GM12878 (cell line): ENCODE results near the gene TRAF7. TPM values are rescaled to one million over a fixed set of nuclear protein-coding genes. Genes with fewer than 3 reads are reported as not detected.
"Not testable (repeated sequence)": the region's sequence is repeated elsewhere in the genome, so short reads cannot be mapped to it uniquely, and the experiment has no call there.

Source experiments
- ATAC-seq: fragments of 200-7000 bp; cut with Tn5 transposase; 3 replicates; pipeline ENCODE4 v1.9.1; 2020; ENCODE audit warnings: mild to moderate bottlenecking, moderate library complexity
- BruUV-seq: library from RNA; stranded (reverse); fragments of 400-500 nt; replicated peaks from 2 replicates; lab custom pipeline; 2021; lab: Mats Ljungman, UMichigan
- CTCF ChIA-PET: fragments of 300-600 bp; sonication (Branson Sonifier 250); formaldehyde crosslinking; extraction: SDS; loops from one replicate; lab custom pipeline; 2021; ENCODE audit warnings: inconsistent platforms; lab: Yijun Ruan, JAX
- POLR2A ChIA-PET: fragments of 350-600 bp; formaldehyde crosslinking; extraction: SDS; loops from one replicate; lab custom pipeline; 2021; ENCODE audit warnings: inconsistent platforms; lab: Charles Lee
- RAD21 ChIA-PET: fragments of 300-600 bp; sonication (Branson Sonifier 250); formaldehyde crosslinking; loops from one replicate; lab custom pipeline; 2023; ENCODE audit warnings: antibody characterized with exemption; ENCODE audit not compliant: unreplicated experiment; lab: Charles Lee
- SMC1A ChIA-PET: fragments of 300-600 bp; sonication (Branson Sonifier 250); formaldehyde crosslinking; loops from one replicate; lab custom pipeline; 2023; ENCODE audit not compliant: unreplicated experiment, uncharacterized antibody; lab: Charles Lee
- DNase-seq: peaks from one replicate; pipeline ENCODE4 v3.0.0-alpha.2; 2011; ENCODE audit warnings: low read depth, low spot score
- FAIRE-seq: peaks from 3 replicates; lab custom pipeline; 2011; peaks lifted over from hg19 to GRCh38; lab: Jason Lieb, UNC
- H2AFZ ChIP-seq: 2 replicates; pipeline ENCODE4 v1.6.0; 2011; ENCODE audit warnings: low read depth, low read length, control low read depth; ENCODE audit not compliant: control insufficient read depth
- H3K27ac ChIP-seq: 2 replicates; pipeline ENCODE4 v1.5.1; 2011; ENCODE audit warnings: control low read depth; ENCODE audit not compliant: control insufficient read depth, insufficient read depth
- H3K27me3 ChIP-seq, 2 experiments: replicated peaks in 1 of 2; 2 replicates each; pipeline versions ENCODE4 v1.6.0 to v1.6.1; 2011; ENCODE audit warnings: low read length in 1 of 2; ENCODE audit not compliant: control insufficient read depth in 2 of 2, insufficient read depth in 2 of 2
- H3K36me3 ChIP-seq, 2 experiments: 2 replicates each; pipeline ENCODE4 v1.5.1; 2011; ENCODE audit warnings: low read length in 1 of 2; ENCODE audit not compliant: control insufficient read depth in 2 of 2, insufficient read depth in 2 of 2
- H3K4me1 ChIP-seq: 2 replicates; pipeline ENCODE4 v1.6.1; 2011; ENCODE audit warnings: mild to moderate bottlenecking, low read length, moderate library complexity, mixed read lengths; ENCODE audit not compliant: control insufficient read depth, insufficient read depth
- H3K4me2 ChIP-seq: 2 replicates; pipeline ENCODE4 v1.6.0; 2011; ENCODE audit warnings: control low read depth; ENCODE audit not compliant: control insufficient read depth, insufficient read depth
- H3K4me3 ChIP-seq: fragments of 200-600 bp; sonication (generic); 2 replicates; pipeline ENCODE4 v1.5.1; 2016
- H3K79me2 ChIP-seq: 2 replicates; pipeline ENCODE4 v1.6.0; 2011; ENCODE audit warnings: low read length; ENCODE audit not compliant: control insufficient read depth, insufficient read depth
- H3K9ac ChIP-seq: 2 replicates; pipeline ENCODE4 v1.8.0; 2011; ENCODE audit warnings: low read length, control low read depth, mixed read lengths; ENCODE audit not compliant: control insufficient read depth, insufficient read depth
- H3K9me3 ChIP-seq: replicated peaks from 3 replicates; pipeline ENCODE4 v1.5.1; 2011; ENCODE audit warnings: mild to moderate bottlenecking, low read length; ENCODE audit not compliant: control insufficient read depth, insufficient read depth
- H4K20me1 ChIP-seq: 2 replicates; pipeline ENCODE4 v1.6.0; 2011; ENCODE audit not compliant: control insufficient read depth, insufficient read depth
- WGBS: methylation state at CpG from one replicate; pipeline ENCODE4 v1.1.6; 2016; ENCODE audit warnings: low lambda C conversion rate; ENCODE audit not compliant: insufficient replicate concordance, insufficient coverage; ENCODE audit errors: missing lambda C conversion rate; 5-methylcytosine and 5-hydroxymethylcytosine counted together
- in situ Hi-C: fragments of 300-500 bp; cut with MboI; formaldehyde crosslinking; loops from 9 replicates; pipeline ENCODE4 v1.14.3; 2018; ENCODE audit warnings: mixed read lengths
- intact Hi-C: fragments of 100-400 bp; cut with micrococcal nuclease; formaldehyde crosslinking; loops from one replicate; pipeline ENCODE4 v1.14.2; 2022; ENCODE audit not compliant: unreplicated experiment
- polyA plus RNA-seq, 11 experiments: library from polyadenylated mRNA; depleted of rRNA in 4 of 11; unstranded in 6 of 11; stranded (reverse) in 5 of 11; fragments of >200 nt; fragmentation: Nextera tagmentation in 4 of 11; fragmentation: Illumina TruSeq in 1 of 11; extraction: Ambion mirVana in 4 of 11; extraction: Trizol in 1 of 11; gene quantifications; 1 replicate in 1 of 11; 2 replicates in 10 of 11; pipeline versions ENCODE4 v1.2.1 to v1.2.3, GENCODE V29; 2011 to 2016; ENCODE audit warnings: inconsistent platforms in 2 of 11, missing spikeins in 2 of 11, low read depth in 1 of 11
- total RNA-seq, 4 experiments: library from RNA; depleted of rRNA in 3 of 4; stranded (reverse); fragments of >200 nt in 3 of 4; fragmentation: Illumina TruSeq in 1 of 4; extraction: Trizol in 1 of 4; gene quantifications; 2 replicates each; pipeline versions ENCODE4 v1.2.1 to v1.2.3, GENCODE V29; 2013 to 2021

Gene TRAF7
- total and polyA plus RNA-seq, 10 of the 15 experiments (the other 5 are each of a cell fraction or from before 2014, with no cell fraction given), result 0.61 to 87.0 (median 30.0) TPM

DNA sequence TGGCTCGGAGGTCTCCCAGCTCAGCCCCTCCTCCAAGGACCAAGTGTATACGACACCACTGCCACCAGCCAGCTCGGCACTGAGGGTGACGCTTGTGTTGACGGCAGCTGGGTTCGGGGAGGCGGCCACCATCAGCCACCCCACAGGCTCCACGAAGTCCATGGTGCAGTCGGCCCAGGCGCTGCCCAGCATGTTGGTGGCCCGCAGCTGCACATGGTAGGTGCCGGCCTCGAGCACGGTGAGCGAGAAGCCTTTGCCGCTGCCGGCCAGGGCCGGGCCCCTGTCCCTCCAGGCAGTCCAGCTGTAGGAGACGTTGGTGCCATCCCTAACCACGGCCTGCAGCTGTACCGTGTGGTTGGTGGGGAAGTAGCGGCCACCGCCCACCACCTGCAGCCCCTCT is 45.7 kb upstream of the TRAF7 start:
- intact Hi-C loops, H3K4me3 ChIP-seq, H3K79me2 ChIP-seq, H3K4me1 ChIP-seq, ATAC-seq, DNase-seq, H3K27me3 ChIP-seq, SMC1A ChIA-PET, H2AFZ ChIP-seq, H3K4me2 ChIP-seq, POLR2A ChIA-PET, H3K36me3 ChIP-seq, H4K20me1 ChIP-seq, FAIRE-seq, H3K27ac ChIP-seq, H3K9ac ChIP-seq, in situ Hi-C loops, RAD21 ChIA-PET, H3K9me3 ChIP-seq, CTCF ChIA-PET, BruUV-seq: not testable (repeated sequence)
- WGBS, result 95% methylated on average over 20 of the region's 23 CpGs

DNA sequence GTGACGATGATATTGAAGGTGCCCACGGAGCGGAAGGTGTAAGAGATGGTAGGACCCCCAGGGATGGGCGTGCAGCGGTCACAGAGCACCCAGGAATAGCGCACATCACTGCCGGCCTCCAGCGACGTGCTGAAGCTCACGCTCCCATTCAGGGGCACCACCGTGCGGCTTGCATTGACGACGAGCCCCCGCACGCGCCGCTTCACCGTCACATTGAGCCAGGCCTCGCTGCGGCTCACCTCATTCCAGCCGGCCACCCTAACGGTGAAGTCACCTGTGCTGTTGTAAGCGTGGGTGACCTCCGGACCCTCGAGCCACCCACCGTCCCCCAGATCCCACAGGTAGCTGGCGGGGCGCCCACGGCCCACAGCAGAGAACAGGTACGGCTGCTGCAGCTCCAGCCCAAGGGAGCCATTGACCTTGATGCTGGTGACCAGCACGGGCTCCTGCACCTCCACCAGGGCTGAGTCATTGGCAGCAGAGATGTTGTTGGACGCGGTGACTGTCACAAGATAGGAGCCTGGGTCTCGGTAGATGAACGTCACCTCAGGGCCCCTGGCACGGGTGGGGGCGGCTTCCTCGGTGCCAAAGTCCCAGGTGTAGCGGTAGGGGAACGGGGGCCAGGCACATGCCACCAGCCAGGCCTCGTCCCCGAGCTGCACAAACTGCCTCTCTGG is 45.1 kb upstream of the TRAF7 start:
- POLR2A ChIA-PET, DNase-seq, H3K4me1 ChIP-seq, H4K20me1 ChIP-seq, H3K9me3 ChIP-seq, RAD21 ChIA-PET, H2AFZ ChIP-seq, intact Hi-C loops, ATAC-seq, H3K4me2 ChIP-seq, H3K36me3 ChIP-seq, SMC1A ChIA-PET, H3K9ac ChIP-seq, FAIRE-seq, H3K79me2 ChIP-seq, CTCF ChIA-PET, H3K27me3 ChIP-seq, in situ Hi-C loops, H3K4me3 ChIP-seq, H3K27ac ChIP-seq: not testable (repeated sequence)
- WGBS, result 98% methylated on average over 36 of the region's 43 CpGs
- TSS peak; percentile 54 for BruUV-seq

DNA sequence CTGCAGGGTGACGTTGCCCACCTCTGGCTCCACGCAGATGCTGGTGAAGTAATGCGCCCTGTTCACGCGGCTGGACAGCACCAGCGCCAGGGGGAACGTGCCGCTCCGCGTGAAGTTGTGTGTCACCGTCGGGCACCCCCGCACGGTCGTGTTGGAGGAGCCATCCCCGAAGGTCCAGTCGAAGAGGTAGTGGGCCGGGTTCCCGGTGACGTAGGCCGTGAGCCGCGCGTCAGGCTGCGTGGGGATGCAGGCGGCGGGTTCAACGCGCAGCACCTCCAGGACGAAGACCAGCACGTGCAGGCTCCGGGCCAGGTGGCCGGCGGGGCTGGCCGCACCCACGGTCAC is 44.6 kb upstream of the TRAF7 start:
- SMC1A ChIA-PET, POLR2A ChIA-PET, CTCF ChIA-PET, FAIRE-seq, RAD21 ChIA-PET, H3K4me1 ChIP-seq, H4K20me1 ChIP-seq, in situ Hi-C loops, ATAC-seq, H3K27ac ChIP-seq, H3K79me2 ChIP-seq, H3K4me2 ChIP-seq, H2AFZ ChIP-seq, DNase-seq, H3K27me3 ChIP-seq, H3K36me3 ChIP-seq, H3K4me3 ChIP-seq, H3K9ac ChIP-seq, intact Hi-C loops, H3K9me3 ChIP-seq, BruUV-seq: not testable (repeated sequence)
- WGBS, result 97% methylated on average over 17 of the region's 36 CpGs

GRCh38 chr16:2111412-2112335 is 43.9 kb upstream of the TRAF7 start:
- in situ Hi-C loops, H3K4me1 ChIP-seq, H3K79me2 ChIP-seq, POLR2A ChIA-PET, H3K9ac ChIP-seq, FAIRE-seq, CTCF ChIA-PET, H3K9me3 ChIP-seq, BruUV-seq, H2AFZ ChIP-seq, RAD21 ChIA-PET, H3K27ac ChIP-seq, H3K27me3 ChIP-seq, intact Hi-C loops, SMC1A ChIA-PET, H4K20me1 ChIP-seq, H3K36me3 ChIP-seq, DNase-seq, H3K4me2 ChIP-seq, H3K4me3 ChIP-seq, ATAC-seq: not testable (repeated sequence)
- WGBS, result 93% methylated on average over 46 of the region's 65 CpGs
